Ecto neural progenitor cell (in vitro differentiated cells): ENCODE results near the gene MX1.

ENCODE experiments used
- DNase-seq: peaks from one replicate; pipeline ENCODE4 v3.0.0-alpha.2; 2018; ENCODE audit warnings: low spot score

Gene MX1

GRCh38 chr21:41432562-41433460 lies 6.8 kb downstream of the MX1 start:
- DNase-seq = no peak

DNA sequence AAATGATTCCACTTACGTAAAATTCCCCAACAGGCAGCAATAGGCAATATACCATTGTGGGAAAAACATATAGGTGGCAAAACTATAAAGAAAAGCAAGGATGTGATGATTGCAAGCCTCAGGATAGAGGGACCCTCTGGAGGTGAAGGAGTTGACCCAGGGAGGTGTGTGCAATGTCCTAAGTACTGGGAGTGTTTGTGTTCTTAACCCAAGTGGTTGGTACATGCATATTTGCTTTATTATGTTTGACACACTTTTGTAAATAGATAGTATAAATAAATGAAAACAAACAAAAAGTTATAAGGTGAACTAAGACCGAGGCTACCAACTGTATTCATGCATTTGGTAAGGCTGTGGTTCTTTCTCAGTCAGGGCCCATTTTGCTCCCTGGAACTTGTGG lies 7.5 kb downstream of the MX1 start:
- DNase-seq = no peak

- DNase-seq = no peak
These were observed 9.7 kb downstream of the MX1 start for GRCh38 chr21:41435706-41436105.

DNA sequence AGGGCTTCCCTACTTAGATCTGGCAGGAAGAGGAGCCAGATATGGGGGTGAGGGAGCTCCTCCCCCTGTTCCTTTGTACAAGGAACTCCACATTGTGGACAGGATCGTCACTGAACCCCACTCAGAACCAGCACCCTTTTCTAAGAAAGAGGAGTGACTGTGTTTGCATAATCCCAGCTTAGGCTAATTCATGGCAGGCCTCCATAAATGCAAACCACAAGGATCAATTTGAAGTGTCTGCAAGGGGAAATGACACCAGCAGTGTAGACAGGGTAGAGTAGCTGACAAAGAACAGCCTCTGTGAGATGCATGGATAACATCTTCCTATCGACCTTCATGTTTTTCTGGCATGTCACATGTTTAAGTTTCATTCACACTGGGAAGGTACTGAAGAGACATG lies 11.7 kb downstream of the MX1 start:
- DNase-seq = no peak

- DNase-seq = no peak
These were observed 12.5 kb downstream of the MX1 start for GRCh38 chr21:41438425-41439113.

DNA sequence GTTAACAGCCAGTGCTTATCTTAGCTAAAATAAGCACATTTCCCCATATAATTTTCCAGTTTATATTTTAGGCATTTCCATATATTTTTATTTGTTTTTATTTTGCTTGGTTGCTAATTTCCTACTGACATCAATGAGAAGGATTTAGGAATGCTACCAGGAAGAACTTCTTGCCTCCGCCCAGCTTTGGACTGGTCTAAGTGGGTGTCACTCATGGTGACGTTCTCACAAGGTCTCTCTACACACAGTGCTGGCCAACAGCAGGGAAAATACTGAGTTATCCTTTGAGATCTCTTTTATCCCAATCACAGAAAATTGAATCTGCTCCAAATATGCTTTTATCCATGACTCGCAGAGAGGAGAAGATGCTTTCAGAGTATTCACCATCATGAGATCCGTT lies 13.2 kb downstream of the MX1 start:
- no peak for DNase-seq

DNA sequence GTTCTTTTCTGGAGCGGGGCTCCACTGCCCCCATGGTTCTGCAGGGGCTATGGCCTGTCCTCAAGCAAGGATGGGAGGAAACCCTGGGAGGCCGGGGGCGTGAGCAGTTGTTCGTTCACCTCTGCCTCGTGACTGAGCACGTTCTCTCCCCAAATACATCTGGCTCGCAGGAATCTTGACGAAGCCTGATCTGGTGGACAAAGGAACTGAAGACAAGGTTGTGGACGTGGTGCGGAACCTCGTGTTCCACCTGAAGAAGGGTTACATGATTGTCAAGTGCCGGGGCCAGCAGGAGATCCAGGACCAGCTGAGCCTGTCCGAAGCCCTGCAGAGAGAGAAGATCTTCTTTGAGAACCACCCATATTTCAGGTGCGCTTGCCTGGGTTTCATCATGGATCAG lies 15.5 kb downstream of the MX1 start:
- DNase-seq = no peak

DNA sequence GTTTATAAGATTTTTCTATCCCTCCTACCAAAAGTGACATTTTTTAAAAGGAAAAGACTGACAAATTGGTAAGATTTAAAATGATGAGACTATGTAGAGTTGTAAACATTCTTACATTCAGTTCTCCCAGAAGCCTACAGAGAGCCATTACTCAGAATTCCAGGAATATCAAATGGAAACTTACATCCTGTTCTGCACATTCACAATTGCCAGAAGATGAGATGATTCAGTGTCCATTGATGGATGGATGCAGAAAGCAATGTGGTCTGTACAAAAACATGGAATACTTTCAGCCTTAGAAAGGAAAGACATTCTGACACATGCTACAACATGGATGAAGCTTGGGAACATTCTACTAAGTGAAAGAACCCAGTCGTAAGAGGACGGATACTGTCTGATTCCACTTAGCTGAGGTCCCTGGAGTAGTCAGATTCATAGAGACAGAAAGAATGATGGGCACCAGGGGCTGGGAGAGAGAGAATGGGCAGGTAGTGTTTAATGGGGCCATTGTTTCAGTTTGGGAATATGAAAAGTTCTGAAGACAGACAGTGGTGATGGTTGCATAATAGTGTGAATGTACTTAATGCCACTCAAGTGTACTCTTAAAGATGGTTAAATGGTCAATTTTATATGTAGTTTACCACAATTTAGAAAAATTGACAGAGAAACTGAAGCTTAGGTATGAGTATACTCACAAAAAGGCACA lies 16.6 kb downstream of the MX1 start:
- no peak for DNase-seq

DNA sequence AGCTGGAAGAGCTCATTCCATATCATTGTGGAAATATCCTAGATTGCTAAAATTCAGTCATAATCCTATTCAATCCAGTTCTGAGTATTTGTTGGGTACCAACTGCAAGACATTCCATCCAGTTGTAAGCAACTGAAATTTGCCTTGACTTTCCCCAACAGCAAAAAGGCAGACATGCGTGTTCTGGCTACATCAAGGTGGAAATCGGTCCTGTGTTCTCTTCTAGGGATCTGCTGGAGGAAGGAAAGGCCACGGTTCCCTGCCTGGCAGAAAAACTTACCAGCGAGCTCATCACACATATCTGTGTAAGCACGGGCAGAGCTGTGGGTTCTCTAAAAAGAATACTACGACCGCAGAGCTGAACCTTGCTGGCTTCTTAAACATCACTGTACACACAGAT lies 17.5 kb downstream of the MX1 start:
- no peak for DNase-seq

GRCh38 chr21:41444703-41445464 lies 18.8 kb downstream of the MX1 start:
- DNase-seq = no peak

- DNase-seq = no peak
These were observed 19.4 kb downstream of the MX1 start for GRCh38 chr21:41445465-41445862.

DNA sequence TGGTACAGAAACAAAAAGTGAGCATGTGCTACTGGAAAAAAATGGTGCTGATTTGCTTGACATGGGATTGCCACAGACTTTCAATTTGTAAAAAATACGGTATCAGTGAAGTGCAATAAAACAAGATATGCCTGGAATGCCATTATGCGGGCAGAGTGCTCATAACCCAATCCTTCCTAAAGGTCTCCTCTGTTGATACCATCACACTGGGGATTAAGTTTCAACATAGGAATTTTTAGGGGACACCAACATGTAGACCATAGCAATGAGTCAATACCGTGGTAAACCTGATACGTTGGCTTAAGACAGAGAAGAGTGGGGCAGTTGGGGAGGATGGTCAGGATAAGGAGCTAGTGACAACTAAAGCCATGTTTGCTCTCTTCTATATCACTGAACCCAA lies 20.5 kb downstream of the MX1 start:
- no peak for DNase-seq

- no peak for DNase-seq
These were observed 21.3 kb downstream of the MX1 start for GRCh38 chr21:41447356-41447755.

DNA sequence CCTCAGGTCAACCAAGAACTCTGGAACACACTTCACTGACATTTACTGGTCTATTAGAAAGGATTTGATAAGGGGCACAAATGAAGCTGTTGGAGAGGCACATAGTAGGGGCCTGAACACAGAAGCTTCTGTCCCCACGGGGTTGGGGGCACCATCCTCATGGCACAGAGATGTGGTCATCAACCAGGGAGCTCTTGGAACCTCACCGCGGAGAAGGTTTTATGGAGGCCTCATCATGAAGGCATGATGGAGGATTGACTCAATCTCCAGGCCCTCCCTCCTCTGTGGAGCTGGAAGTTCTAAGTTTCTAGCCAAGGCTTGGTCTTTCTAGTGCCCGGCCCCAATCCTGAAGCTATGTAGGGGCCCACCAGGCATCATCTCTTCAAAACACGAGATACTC lies 23.6 kb downstream of the MX1 start:
- DNase-seq = no peak

DNA sequence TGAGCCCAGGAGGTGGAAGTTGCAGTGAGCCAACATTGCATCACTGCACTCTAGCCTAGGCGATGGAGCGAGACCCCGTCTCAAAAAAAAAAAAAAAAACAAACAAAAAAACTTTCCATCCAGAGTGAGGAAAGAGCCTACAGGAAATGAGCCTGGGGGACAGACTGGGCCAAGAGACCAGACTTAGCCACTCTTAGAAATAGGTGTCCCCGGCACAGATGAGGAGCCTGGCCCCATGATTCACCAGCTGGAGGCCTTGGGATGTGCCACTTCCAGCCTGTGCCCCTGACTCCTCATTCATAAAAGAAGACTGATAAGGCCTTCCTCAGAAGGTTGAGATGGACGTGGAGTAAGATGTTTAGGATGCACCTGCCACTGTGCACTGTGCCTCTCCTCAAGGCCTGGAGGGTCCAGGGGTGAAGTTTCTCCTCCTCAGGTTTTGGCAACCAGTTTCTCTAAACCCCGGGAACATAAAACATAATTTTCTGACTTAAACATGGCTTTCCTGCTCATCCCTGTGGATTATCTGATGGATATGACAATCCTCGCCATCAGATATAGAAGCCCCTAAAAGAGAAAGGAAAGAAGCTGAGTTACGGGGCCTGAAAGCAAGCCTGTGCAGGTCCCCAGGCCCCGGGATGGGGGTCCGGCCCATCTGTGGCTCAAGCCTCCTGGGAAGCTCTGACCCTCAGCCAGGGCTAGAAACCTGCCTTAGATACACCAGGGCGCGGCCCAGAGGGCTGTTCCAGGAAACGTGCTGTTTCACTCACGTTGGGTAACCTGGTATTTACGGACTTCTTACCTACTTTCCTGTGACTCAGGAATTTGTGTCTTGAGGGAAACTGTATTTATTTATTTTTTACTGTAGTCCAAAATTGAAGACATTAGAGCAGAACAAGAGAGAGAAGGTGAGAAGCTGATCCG lies 26.0 kb downstream of the MX1 start:
- DNase-seq = no peak

GRCh38 chr21:41453198-41453597 lies 27.2 kb downstream of the MX1 start:
- DNase-seq = no peak

- no peak for DNase-seq
These were observed 27.7 kb downstream of the MX1 start for GRCh38 chr21:41453761-41454160.

DNA sequence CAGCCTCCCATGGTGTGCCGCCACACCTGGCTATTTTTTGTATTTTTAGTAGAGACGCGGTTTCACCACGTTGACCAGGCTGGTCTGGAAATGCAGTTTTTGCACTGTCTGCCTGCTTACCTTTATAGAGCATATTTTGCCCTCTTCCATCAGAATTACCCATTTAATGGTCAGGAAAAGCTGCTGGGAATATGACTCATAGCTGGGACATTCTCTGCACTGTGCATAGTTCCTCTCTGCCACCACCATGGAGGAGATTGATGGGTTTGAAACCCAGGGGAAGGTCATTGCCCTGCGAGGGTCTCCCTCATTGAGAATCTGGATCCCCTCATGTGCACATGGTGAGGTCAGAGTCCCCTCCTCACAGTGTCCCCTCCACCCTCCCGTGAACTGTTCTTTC lies 32.1 kb downstream of the MX1 start:
- no peak for DNase-seq

GRCh38 chr21:41458559-41458958 lies 32.5 kb downstream of the MX1 start:
- no peak for DNase-seq

DNA sequence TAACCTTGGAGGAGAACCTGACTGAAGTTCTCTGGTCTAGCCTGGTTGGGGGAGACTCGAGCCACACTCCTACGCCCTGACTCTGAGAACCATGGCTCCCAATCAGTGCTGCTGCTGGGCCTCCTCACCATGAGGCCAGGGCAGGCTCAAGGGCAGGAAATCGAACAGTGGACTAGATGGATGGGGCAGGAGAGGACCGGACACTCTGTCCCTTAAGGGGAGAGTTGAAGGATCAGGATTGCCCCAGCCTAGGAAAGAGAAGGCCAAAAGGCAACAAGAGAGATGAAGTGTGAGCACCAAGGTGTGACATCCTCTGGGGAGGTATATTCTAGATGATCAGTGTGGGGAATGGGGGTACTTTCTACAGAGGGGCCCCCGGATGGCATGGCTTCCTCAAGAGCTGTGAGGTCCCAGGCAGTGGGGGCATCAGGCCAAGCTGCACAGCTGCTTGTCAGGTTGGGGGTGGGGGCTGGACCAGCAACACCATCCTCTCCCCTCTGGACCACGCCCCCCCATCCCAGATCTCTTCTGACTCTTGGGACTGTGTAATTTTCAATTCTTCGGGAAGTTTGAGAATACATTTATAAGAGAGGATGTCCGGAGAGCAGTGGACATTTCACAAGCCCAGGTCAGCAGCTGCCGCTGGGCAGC lies 34.0 kb downstream of the MX1 start:
- DNase-seq = no peak
